Measurements from ENCODE around the gene GNPAT.

Gene GNPAT

GRCh38 chr1:231318568-231318967, 77.6 kb downstream of the GNPAT start:
- DNase-seq: no peak

DNA sequence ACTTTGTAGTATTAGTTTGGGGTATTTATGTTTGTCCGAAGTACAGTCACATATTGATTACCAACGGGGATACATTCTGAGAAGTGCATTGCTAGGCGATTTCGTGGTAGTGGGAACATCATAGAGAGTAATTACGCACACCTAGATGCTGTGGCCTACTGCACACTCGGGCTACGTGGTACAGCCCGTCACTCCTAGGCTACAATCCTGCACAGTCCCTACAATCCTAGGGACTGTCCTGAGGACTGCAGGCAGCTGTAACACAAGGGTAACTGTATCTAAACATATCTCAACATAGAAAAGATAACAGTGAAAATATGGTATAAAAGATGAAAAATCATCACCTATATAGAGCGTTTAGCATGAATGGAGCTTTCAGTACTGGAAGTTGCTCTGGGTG, 78.1 kb downstream of the GNPAT start:
- no peak for DNase-seq

DNA sequence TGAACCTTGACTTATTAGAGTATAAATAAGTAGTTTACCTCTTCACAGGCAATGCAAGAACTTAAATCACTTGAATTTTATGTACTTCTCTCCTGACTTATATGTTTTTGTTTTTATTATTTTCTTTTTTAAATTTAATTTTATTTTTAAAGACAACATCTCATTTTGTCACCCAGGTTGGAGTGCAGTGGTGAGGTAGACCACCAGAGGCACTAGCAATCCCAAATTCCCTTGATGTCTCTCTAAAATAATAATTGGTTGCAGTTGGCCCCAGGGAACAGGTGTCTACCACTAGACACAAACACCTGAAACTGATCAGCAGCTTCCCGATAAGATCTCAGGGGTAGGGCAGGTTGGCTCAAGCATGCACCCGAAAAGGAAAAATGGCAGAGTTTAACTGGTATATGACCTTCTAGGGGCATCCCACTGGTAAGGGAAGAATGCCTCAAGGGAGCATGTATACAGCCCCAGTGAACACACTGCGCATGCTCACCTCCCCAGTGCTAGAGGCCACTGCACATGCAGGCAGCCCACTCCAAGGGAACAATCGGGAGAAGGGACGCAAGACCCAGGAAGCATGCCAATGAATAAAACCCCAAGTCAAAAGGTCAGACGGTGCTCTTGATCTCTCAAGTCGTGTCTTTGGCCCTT, 82.0 kb downstream of the GNPAT start:
- no peak for DNase-seq

- DNase-seq: no peak
Observed at GRCh38 chr1:231324660-231325059, 83.6 kb downstream of the GNPAT start.

DNA sequence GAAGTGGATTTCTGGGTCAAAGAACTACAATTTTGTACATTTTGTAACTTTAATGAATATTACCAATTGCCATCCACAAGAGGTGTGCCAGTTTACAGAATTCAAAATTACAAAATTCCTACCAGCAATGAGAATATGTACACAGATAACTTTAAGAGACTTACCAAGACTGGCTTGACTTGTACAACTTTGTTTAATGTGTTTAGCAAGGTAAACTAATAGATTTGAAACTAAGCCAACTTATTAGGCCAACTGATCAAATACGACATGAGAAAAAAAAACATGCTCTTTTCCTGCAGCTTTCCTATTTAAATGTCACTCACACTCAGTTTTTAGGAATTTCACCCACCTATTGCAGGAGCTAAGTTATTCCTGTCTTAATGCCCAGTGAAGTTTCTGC, 85.2 kb downstream of the GNPAT start:
- DNase-seq: no peak

Measured in Kasumi-1 (cell line).